K562 (cell line): ENCODE results near the gene FBXL4.

Experiments used
- ADNP ChIP-seq: fragments of 200-800 bp; sonication (Bioruptor generic); IDR thresholded peaks from 2 replicates; pipeline ENCODE4 v1.6.1; 2016; ENCODE audit warnings: missing genetic modification characterization, missing compliant biosample characterization
- CEBPB ChIP-seq: fragments of 450-650 bp; IDR thresholded peaks from 2 replicates; pipeline ENCODE4 v1.6.1; 2016; ENCODE audit warnings: missing genetic modification characterization, missing compliant biosample characterization
- CHD4 ChIP-seq: fragments of 200-600 bp; sonication (generic); IDR thresholded peaks from 3 replicates; pipeline ENCODE4 v1.6.1; 2012; ENCODE audit warnings: low read depth, mild to moderate bottlenecking, mixed read lengths, low read length, inconsistent platforms; ENCODE audit not compliant: insufficient read depth, insufficient replicate concordance, poor library complexity, severe bottlenecking
- EGR1 ChIP-seq: fragments of 450-650 bp; conservative IDR thresholded peaks from 2 replicates; pipeline ENCODE4 v1.6.1; 2017; ENCODE audit warnings: mild to moderate bottlenecking
- FOXJ3 ChIP-seq: sonication (generic); formaldehyde crosslinking; IDR thresholded peaks from 2 replicates; pipeline ENCODE4 v1.4.0; 2020; ENCODE audit warnings: mild to moderate bottlenecking, missing genetic modification reagents
- GABPA ChIP-seq: fragments of 200-800 bp; sonication (Bioruptor generic); conservative IDR thresholded peaks from 2 replicates; pipeline ENCODE4 v1.6.1; 2016; ENCODE audit warnings: low read depth, missing genetic modification characterization, missing compliant biosample characterization
- ILK ChIP-seq: fragments of 450-650 bp; IDR thresholded peaks from 2 replicates; pipeline ENCODE4 v1.6.1; 2016; ENCODE audit warnings: missing genetic modification characterization, low read depth, mild to moderate bottlenecking, missing compliant biosample characterization, moderate library complexity, borderline replicate concordance
- LCOR ChIP-seq: sonication (generic); formaldehyde crosslinking; IDR thresholded peaks from 2 replicates; pipeline ENCODE4 v1.8.0; 2022; ENCODE audit warnings: mild to moderate bottlenecking, missing genetic modification reagents
- NFXL1 ChIP-seq: fragments of 450-650 bp; formaldehyde crosslinking; IDR thresholded peaks from 2 replicates; pipeline ENCODE4 v1.4.0; 2021; ENCODE audit warnings: mild to moderate bottlenecking
- ZNF121 ChIP-seq: sonication (generic); formaldehyde crosslinking; conservative IDR thresholded peaks from 2 replicates; pipeline ENCODE4 v1.8.0; 2022; ENCODE audit warnings: missing genetic modification reagents
- TF ChIP-seq, protein P1 (sequence below), 3 experiments: IDR thresholded peaks in 2 of 3; conservative IDR thresholded peaks in 1 of 3; 2 replicates each; pipeline ENCODE4 v1.5.1; 2011 to 2012; ENCODE audit warnings: low read length in 3 of 3, mild to moderate bottlenecking in 3 of 3, control low read depth in 2 of 3, improper control_type of control experiment in 1 of 3, inconsistent platforms in 1 of 3, low read depth in 1 of 3, mixed read lengths in 1 of 3, moderate library complexity in 1 of 3; ENCODE audit not compliant: insufficient read depth in 2 of 3
- TF ChIP-seq, protein P2 (sequence below), 2 experiments: fragments of 450-650 bp in 1 of 2; sonication (generic) in 1 of 2; formaldehyde crosslinking; conservative IDR thresholded peaks; 2 replicates each; pipeline versions ENCODE4 v1.4.0 to v1.8.1; 2020 to 2022; ENCODE audit warnings: mild to moderate bottlenecking in 1 of 2, missing genetic modification reagents in 1 of 2
- TF ChIP-seq, protein P3 (sequence below): sonication (generic); formaldehyde crosslinking; IDR thresholded peaks from 2 replicates; pipeline ENCODE4 v1.5.0; 2020; ENCODE audit warnings: missing genetic modification reagents
- TF ChIP-seq, protein P4 (sequence below), 2 experiments: fragments of 450-650 bp; formaldehyde crosslinking in 1 of 2; IDR thresholded peaks; 2 replicates each; pipeline versions ENCODE4 v1.4.0 to v1.6.1; 2014 to 2020; ENCODE audit warnings: mild to moderate bottlenecking in 2 of 2, borderline replicate concordance in 1 of 2, low read depth in 1 of 2

DNA sequence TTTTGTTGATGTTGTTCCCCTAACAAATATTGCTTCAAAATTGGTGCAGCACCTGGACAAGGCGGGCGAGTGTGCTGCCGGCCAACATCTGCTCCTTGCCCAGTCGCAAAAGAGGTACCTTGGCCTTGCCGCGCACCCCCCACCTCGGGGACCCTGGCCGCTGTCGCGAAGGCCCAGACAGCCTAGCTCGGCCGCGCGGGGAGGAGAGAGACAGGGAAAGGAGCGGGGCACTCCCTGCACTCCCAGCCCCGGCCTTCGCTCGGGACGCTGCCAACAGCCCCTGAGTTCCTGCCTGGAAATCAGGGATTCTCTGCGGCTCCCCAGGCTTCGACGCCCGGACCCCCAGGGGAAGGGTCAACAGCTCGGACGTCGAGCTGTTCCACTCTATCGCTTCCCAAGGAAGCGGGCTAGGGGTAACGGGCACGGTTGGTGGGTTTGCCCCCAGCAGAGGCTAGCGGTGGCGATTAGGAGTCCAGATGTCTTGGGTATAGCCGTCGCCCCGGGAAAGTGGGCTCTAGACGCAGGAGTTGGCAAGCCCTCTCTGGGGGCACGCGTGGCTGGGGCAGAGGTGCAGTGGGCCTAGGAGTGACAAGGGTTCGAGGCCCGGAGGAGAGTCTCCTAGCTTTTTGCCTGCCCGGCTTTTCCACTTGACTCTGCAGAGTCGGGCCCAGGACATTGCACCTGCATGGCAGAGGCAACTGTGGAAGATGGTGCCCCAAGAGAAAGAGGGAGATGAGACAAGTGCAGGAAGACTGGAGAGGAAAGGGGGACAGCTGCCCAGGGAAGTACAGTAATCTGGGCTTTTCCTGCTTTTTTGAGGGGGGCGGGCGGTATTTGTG lies 105.2 kb downstream of the FBXL4 start:
- TF ChIP-seq CEBPB (tag) (no peak), CHD4 (no peak), NFXL1 (CRISPR knock-in tag) (no peak), GABPA (tag) (no peak), FOXJ3 (no peak), LCOR (CRISPR knock-in tag) (no peak), ADNP (tag) (no peak), EGR1 (no peak), ZNF121 (no peak), ILK (no peak)
- TF ChIP-seq, protein P1, sequence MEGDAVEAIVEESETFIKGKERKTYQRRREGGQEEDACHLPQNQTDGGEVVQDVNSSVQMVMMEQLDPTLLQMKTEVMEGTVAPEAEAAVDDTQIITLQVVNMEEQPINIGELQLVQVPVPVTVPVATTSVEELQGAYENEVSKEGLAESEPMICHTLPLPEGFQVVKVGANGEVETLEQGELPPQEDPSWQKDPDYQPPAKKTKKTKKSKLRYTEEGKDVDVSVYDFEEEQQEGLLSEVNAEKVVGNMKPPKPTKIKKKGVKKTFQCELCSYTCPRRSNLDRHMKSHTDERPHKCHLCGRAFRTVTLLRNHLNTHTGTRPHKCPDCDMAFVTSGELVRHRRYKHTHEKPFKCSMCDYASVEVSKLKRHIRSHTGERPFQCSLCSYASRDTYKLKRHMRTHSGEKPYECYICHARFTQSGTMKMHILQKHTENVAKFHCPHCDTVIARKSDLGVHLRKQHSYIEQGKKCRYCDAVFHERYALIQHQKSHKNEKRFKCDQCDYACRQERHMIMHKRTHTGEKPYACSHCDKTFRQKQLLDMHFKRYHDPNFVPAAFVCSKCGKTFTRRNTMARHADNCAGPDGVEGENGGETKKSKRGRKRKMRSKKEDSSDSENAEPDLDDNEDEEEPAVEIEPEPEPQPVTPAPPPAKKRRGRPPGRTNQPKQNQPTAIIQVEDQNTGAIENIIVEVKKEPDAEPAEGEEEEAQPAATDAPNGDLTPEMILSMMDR (IDR thresholded peaks at IDR 0.05 in 2 of 3, conservative IDR thresholded peaks at IDR 0.05 in 1 of 3; ENCODE audit: insufficient read depth in 2 of 3, low read depth in 1 of 3, low read length in 3 of 3) = no peak
- TF ChIP-seq, protein P2, sequence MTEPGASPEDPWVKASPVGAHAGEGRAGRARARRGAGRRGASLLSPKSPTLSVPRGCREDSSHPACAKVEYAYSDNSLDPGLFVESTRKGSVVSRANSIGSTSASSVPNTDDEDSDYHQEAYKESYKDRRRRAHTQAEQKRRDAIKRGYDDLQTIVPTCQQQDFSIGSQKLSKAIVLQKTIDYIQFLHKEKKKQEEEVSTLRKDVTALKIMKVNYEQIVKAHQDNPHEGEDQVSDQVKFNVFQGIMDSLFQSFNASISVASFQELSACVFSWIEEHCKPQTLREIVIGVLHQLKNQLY (CRISPR knock-in tag; conservative IDR thresholded peaks at IDR 0.05) = no peak
- TF ChIP-seq, protein P3, sequence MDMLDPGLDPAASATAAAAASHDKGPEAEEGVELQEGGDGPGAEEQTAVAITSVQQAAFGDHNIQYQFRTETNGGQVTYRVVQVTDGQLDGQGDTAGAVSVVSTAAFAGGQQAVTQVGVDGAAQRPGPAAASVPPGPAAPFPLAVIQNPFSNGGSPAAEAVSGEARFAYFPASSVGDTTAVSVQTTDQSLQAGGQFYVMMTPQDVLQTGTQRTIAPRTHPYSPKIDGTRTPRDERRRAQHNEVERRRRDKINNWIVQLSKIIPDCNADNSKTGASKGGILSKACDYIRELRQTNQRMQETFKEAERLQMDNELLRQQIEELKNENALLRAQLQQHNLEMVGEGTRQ (CRISPR knock-in tag) = no peak
- TF ChIP-seq, protein P4, sequence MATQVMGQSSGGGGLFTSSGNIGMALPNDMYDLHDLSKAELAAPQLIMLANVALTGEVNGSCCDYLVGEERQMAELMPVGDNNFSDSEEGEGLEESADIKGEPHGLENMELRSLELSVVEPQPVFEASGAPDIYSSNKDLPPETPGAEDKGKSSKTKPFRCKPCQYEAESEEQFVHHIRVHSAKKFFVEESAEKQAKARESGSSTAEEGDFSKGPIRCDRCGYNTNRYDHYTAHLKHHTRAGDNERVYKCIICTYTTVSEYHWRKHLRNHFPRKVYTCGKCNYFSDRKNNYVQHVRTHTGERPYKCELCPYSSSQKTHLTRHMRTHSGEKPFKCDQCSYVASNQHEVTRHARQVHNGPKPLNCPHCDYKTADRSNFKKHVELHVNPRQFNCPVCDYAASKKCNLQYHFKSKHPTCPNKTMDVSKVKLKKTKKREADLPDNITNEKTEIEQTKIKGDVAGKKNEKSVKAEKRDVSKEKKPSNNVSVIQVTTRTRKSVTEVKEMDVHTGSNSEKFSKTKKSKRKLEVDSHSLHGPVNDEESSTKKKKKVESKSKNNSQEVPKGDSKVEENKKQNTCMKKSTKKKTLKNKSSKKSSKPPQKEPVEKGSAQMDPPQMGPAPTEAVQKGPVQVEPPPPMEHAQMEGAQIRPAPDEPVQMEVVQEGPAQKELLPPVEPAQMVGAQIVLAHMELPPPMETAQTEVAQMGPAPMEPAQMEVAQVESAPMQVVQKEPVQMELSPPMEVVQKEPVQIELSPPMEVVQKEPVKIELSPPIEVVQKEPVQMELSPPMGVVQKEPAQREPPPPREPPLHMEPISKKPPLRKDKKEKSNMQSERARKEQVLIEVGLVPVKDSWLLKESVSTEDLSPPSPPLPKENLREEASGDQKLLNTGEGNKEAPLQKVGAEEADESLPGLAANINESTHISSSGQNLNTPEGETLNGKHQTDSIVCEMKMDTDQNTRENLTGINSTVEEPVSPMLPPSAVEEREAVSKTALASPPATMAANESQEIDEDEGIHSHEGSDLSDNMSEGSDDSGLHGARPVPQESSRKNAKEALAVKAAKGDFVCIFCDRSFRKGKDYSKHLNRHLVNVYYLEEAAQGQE (IDR thresholded peaks at IDR 0.05; ENCODE audit: borderline replicate concordance) = no peak
- TF ChIP-seq, protein P4 (CRISPR knock-in tag; IDR thresholded peaks at IDR 0.05; ENCODE audit: low read depth) = no peak
